ENCODE measurements around the gene DCTN4.
A peak's percentile ranks its signal among the peaks of the same experiment; 100 is the strongest.

DCTN4 gene

GRCh38 chr5:150738862-150739261 is 20.0 kb downstream of the DCTN4 start:
- DNase-seq (ENCODE audit: low read depth): no peak

- DNase-seq (ENCODE audit: low read depth): peak; percentile 26
Observed at GRCh38 chr5:150734579-150735384, 24.0 kb downstream of the DCTN4 start.

GRCh38 chr5:150731669-150732242 is 27.1 kb downstream of the DCTN4 start:
- DNase-seq (ENCODE audit: low read depth): no peak

- DNase-seq (ENCODE audit: low read depth): no peak
Observed at GRCh38 chr5:150729859-150730258, 29.0 kb downstream of the DCTN4 start.

- no peak for DNase-seq (ENCODE audit: low read depth)
Observed at GRCh38 chr5:150723845-150724244, 35.0 kb downstream of the DCTN4 start.

- no peak for DNase-seq (ENCODE audit: low read depth)
Observed at GRCh38 chr5:150710165-150710564, 48.7 kb downstream of the DCTN4 start.

- DNase-seq (ENCODE audit: low read depth): no peak
Observed at GRCh38 chr5:150706776-150707390, 51.9 kb downstream of the DCTN4 start.

- no peak for DNase-seq (ENCODE audit: low read depth)
Observed at GRCh38 chr5:150703762-150704161, 55.1 kb downstream of the DCTN4 start.

- peak; percentile 62 for DNase-seq (ENCODE audit: low read depth)
Observed at GRCh38 chr5:150700594-150701377, 58.0 kb downstream of the DCTN4 start, which contains the start of gene RBM22. Gene RBM22 (minus strand): TSS chr5:150701062. CDS start chr5:150700985, 77 bp downstream.

- DNase-seq (ENCODE audit: low read depth): no peak
Observed at GRCh38 chr5:150700246-150700593, 58.6 kb downstream of the DCTN4 start.

GRCh38 chr5:150694612-150695011 is 64.2 kb downstream of the DCTN4 start:
- DNase-seq (ENCODE audit: low read depth): no peak

GRCh38 chr5:150692276-150692675 is 66.5 kb downstream of the DCTN4 start:
- no peak for DNase-seq (ENCODE audit: low read depth)

GRCh38 chr5:150690760-150691159 is 68.1 kb downstream of the DCTN4 start:
- no peak for DNase-seq (ENCODE audit: low read depth)

GRCh38 chr5:150689120-150689519 is 69.7 kb downstream of the DCTN4 start:
- no peak for DNase-seq (ENCODE audit: low read depth)

GRCh38 chr5:150676578-150676977 is 82.2 kb downstream of the DCTN4 start:
- DNase-seq (ENCODE audit: low read depth): no peak

GRCh38 chr5:150675069-150675468 is 83.7 kb downstream of the DCTN4 start:
- no peak for DNase-seq (ENCODE audit: low read depth)

- DNase-seq (ENCODE audit: low read depth): no peak
Observed at GRCh38 chr5:150674341-150674821, 84.4 kb downstream of the DCTN4 start.

GRCh38 chr5:150672884-150673275 is 85.9 kb downstream of the DCTN4 start:
- DNase-seq (ENCODE audit: low read depth): no peak

- peak; percentile 9 for DNase-seq (ENCODE audit: low read depth)
Observed at GRCh38 chr5:150672237-150672883, 86.5 kb downstream of the DCTN4 start.

GRCh38 chr5:150671509-150672236 is 87.1 kb downstream of the DCTN4 start:
- DNase-seq (ENCODE audit: low read depth): peak; percentile 68

GRCh38 chr5:150670948-150671310 is 87.9 kb downstream of the DCTN4 start:
- DNase-seq (ENCODE audit: low read depth): no peak

All from CMK (cell line).